A549 (cell line): ENCODE data around the gene GPR158. TPM values are rescaled to one million over a fixed set of nuclear protein-coding genes. Genes with fewer than 3 reads are reported as not detected.

Source experiments
- ATAC-seq, 2 experiments: fragments of 200-7000 bp in 1 of 2; fragments of >200 bp in 1 of 2; cut with Nextera tagmentation in 1 of 2; cut with Tn5 transposase in 1 of 2; 3 replicates each; pipeline versions ENCODE4 v1.8.0 to v1.9.1; 2018 to 2020; ENCODE audit warnings: mild to moderate bottlenecking in 1 of 2, moderate library complexity in 1 of 2
- CTCF ChIA-PET: fragments of 300-600 bp; sonication (Branson Sonifier 250); formaldehyde crosslinking; extraction: SDS; loops from one replicate; lab custom pipeline; 2021; ENCODE audit warnings: antibody characterized with exemption, inconsistent platforms; lab: Yijun Ruan, JAX
- POLR2A ChIA-PET: fragments of 350-600 bp; formaldehyde crosslinking; extraction: SDS; loops from one replicate; lab custom pipeline; 2021; ENCODE audit warnings: antibody characterized with exemption, inconsistent platforms; lab: Yijun Ruan, JAX
- DNase-seq, 2 experiments: peaks; one replicate each; pipeline versions ENCODE4 v3.0.0 to v3.0.0-alpha.2; 2011 to 2016; ENCODE audit warnings: low read depth in 1 of 2, low spot score in 1 of 2
- FAIRE-seq: peaks from 2 replicates; lab custom pipeline; 2011; peaks lifted over from hg19 to GRCh38; lab: Jason Lieb, UNC
- H3K27ac ChIP-seq, 2 experiments: fragments of >200 bp; sonication (Bioruptor Twin); formaldehyde crosslinking; 3 replicates each; pipeline ENCODE4 v1.5.1; 2016 to 2017
- H3K4me1 ChIP-seq: fragments of >200 bp; sonication (Bioruptor Twin); formaldehyde crosslinking; 3 replicates; pipeline ENCODE4 v1.6.1; 2016
- H3K4me2 ChIP-seq: fragments of >200 bp; sonication (Bioruptor Twin); formaldehyde crosslinking; 3 replicates; pipeline ENCODE4 v1.6.1; 2016
- H3K4me3 ChIP-seq: fragments of >200 bp; sonication (Bioruptor Twin); formaldehyde crosslinking; 3 replicates; pipeline ENCODE4 v1.5.1; 2016
- H3K9me3 ChIP-seq: fragments of >200 bp; sonication (Bioruptor Twin); formaldehyde crosslinking; 3 replicates; pipeline ENCODE4 v1.6.1; 2016
- ATOH8 ChIP-seq: fragments of 250-450 bp; sonication (Bioruptor Pico); IDR thresholded peaks from 2 replicates; pipeline ENCODE4 v1.5.0; 2020; ENCODE audit warnings: low read depth, mild to moderate bottlenecking, moderate library complexity
- BCL3 ChIP-seq: fragments of >200 bp; sonication (Bioruptor Twin); formaldehyde crosslinking; IDR thresholded peaks from 3 replicates; pipeline ENCODE4 v1.6.1; 2016
- CBX2 ChIP-seq: fragments of 200-600 bp; sonication (generic); IDR thresholded peaks from 2 replicates; pipeline ENCODE4 v1.6.1; 2016; ENCODE audit warnings: low read depth, mild to moderate bottlenecking, borderline replicate concordance
- CBX8 ChIP-seq: fragments of 200-600 bp; sonication (generic); IDR thresholded peaks from 2 replicates; pipeline ENCODE4 v1.6.1; 2016
- CHD4 ChIP-seq: fragments of 200-600 bp; sonication (generic); IDR thresholded peaks from 2 replicates; pipeline ENCODE4 v1.6.1; 2016; ENCODE audit warnings: antibody characterized with exemption, mild to moderate bottlenecking, borderline replicate concordance
- CTCF ChIP-seq: fragments of >200 bp; sonication (Bioruptor Twin); formaldehyde crosslinking; IDR thresholded peaks from 3 replicates; pipeline ENCODE4 v1.5.1; 2016
- FOXS1 ChIP-seq: fragments of 250-450 bp; sonication (Bioruptor Pico); IDR thresholded peaks from 2 replicates; pipeline ENCODE4 v1.5.0; 2020; ENCODE audit warnings: mild to moderate bottlenecking, moderate library complexity
- HMGXB4 ChIP-seq: fragments of 250-450 bp; sonication (Bioruptor Pico); IDR thresholded peaks from 2 replicates; pipeline ENCODE4 v1.5.0; 2021; ENCODE audit warnings: mild to moderate bottlenecking, moderate library complexity, borderline replicate concordance
- HOXB5 ChIP-seq: fragments of 250-450 bp; sonication (Bioruptor Pico); IDR thresholded peaks from 2 replicates; pipeline ENCODE4 v1.5.0; 2020; ENCODE audit warnings: mild to moderate bottlenecking, moderate library complexity
- KDM1A ChIP-seq: fragments of 200-600 bp; sonication (generic); IDR thresholded peaks from 2 replicates; pipeline ENCODE4 v1.6.1; 2016; ENCODE audit warnings: low read depth, mild to moderate bottlenecking
- MAFK ChIP-seq: fragments of 450-650 bp; IDR thresholded peaks from 2 replicates; pipeline ENCODE4 v1.6.1; 2014; ENCODE audit not compliant: partially characterized antibody
- MYC ChIP-seq: IDR thresholded peaks from 2 replicates; pipeline ENCODE4 v1.6.1; 2012; ENCODE audit warnings: mild to moderate bottlenecking, inconsistent platforms, low read length, improper control_type of control experiment, borderline replicate concordance
- PBX3 ChIP-seq: IDR thresholded peaks from 2 replicates; pipeline ENCODE4 v1.6.1; 2012
- PHF8 ChIP-seq: fragments of 200-600 bp; sonication (generic); IDR thresholded peaks from 2 replicates; pipeline ENCODE4 v1.6.1; 2016; ENCODE audit warnings: low read depth, mild to moderate bottlenecking, antibody characterized with exemption, moderate library complexity, borderline replicate concordance
- RNF2 ChIP-seq: fragments of 200-600 bp; sonication (generic); IDR thresholded peaks from 2 replicates; pipeline ENCODE4 v1.6.1; 2016; ENCODE audit warnings: low read depth, mild to moderate bottlenecking, antibody characterized with exemption, moderate library complexity, borderline replicate concordance
- SMC3 ChIP-seq: fragments of >200 bp; sonication (Bioruptor Twin); formaldehyde crosslinking; IDR thresholded peaks from 3 replicates; pipeline ENCODE4 v1.6.1; 2018; ENCODE audit warnings: inconsistent platforms
- SREBF2 ChIP-seq: fragments of 450-650 bp; IDR thresholded peaks from 2 replicates; pipeline ENCODE4 v1.6.1; 2014; ENCODE audit warnings: mild to moderate bottlenecking, moderate library complexity
- USF2 ChIP-seq: fragments of 450-650 bp; IDR thresholded peaks from 2 replicates; pipeline ENCODE4 v1.6.1; 2014; ENCODE audit warnings: antibody characterized with exemption
- ZFP36 ChIP-seq: fragments of 450-650 bp; IDR thresholded peaks from 2 replicates; pipeline ENCODE4 v1.6.1; 2014; ENCODE audit warnings: borderline replicate concordance; ENCODE audit not compliant: partially characterized antibody
- ZNF302 ChIP-seq: fragments of 250-450 bp; sonication (Bioruptor Pico); IDR thresholded peaks from 2 replicates; pipeline ENCODE4 v1.9.0; 2021; ENCODE audit warnings: inconsistent platforms, mild to moderate bottlenecking, moderate library complexity
- WGBS: methylation state at CpG from one replicate; pipeline ENCODE4 v1.1.6; 2017; ENCODE audit errors: missing lambda C conversion rate; 5-methylcytosine and 5-hydroxymethylcytosine counted together
- polyA plus RNA-seq, 4 experiments: library from polyadenylated mRNA; depleted of rRNA in 3 of 4; stranded (reverse); fragments of >200 nt; fragmentation: RNase III in 1 of 4; extraction: RNeasy Plus Mini Kit Qiagen cat#74134 plus additional on column Dnase treatment in 1 of 4; gene quantifications; 2 replicates in 3 of 4; 3 replicates in 1 of 4; pipeline ENCODE4 v1.2.3, GENCODE V29; 2011 to 2017

GPR158 gene
- polyA plus RNA-seq, 2 of the 4 experiments (the other 2 are of a cell fraction), result 0.01 to 0.03 TPM

GRCh38 chr10:25575343-25575742 is 400.5 kb downstream of the GPR158 start:
- TF ChIP-seq MAFK (no peak), HOXB5 (CRISPR knock-in tag) (no peak), USF2 (no peak), SMC3 (no peak), CTCF (no peak), PHF8 (no peak), CBX8 (no peak), CHD4 (no peak), ZNF302 (CRISPR knock-in tag) (no peak), SREBF2 (no peak), MYC (no peak), KDM1A (no peak), BCL3 (no peak), PBX3 (no peak), HMGXB4 (CRISPR knock-in tag) (no peak), CBX2 (no peak)
- CTCF ChIA-PET, result no interaction called here
- H3K4me3 ChIP-seq, result no peak overlapping the region
- FAIRE-seq, result no peak
- no peak overlapping the region for H3K27ac ChIP-seq
- ATAC-seq, result no peak
- H3K9me3 ChIP-seq, result no peaks in the 10 kb centered on the region
- H3K4me1 ChIP-seq, result no peaks in the 10 kb centered on the region
- H3K4me2 ChIP-seq, result no peak overlapping the region
- POLR2A ChIA-PET, result no interaction called here
- WGBS, result 55% methylated on average over 7 of the region's 7 CpGs
- no peak for DNase-seq

GRCh38 chr10:25578061-25578460 is 403.3 kb downstream of the GPR158 start:
- CTCF ChIA-PET, result no interaction called here
- 17% methylated on average over 4 of the region's 4 CpGs for WGBS
- no peak for ATAC-seq

More at GRCh38 chr10:25578061-25578460, 403.3 kb downstream of the GPR158 start:
- no peak for DNase-seq
- POLR2A ChIA-PET, result no interaction called here
- H3K4me1 ChIP-seq, result no peaks in the 10 kb centered on the region
- H3K4me2 ChIP-seq, result no peak overlapping the region
- FAIRE-seq, result no peak
- no peaks in the 10 kb centered on the region for H3K9me3 ChIP-seq
- TF ChIP-seq FOXS1 (CRISPR knock-in tag) (no peak), RNF2 (no peak), ATOH8 (CRISPR knock-in tag) (no peak), ZFP36 (no peak), HMGXB4 (CRISPR knock-in tag) (no peak)
- no peak overlapping the region for H3K4me3 ChIP-seq
- no peak overlapping the region for H3K27ac ChIP-seq
